GM19397 (cell line): ENCODE data around the gene DVL2.

ENCODE experiments used
- ATAC-seq: cut with Tn5 transposase; IDR thresholded peaks from one replicate; pipeline ENCODE4 v1.9.1; 2021; ENCODE audit warnings: mild to moderate bottlenecking, moderate library complexity; ENCODE audit not compliant: unreplicated experiment

DVL2 gene

GRCh38 chr17:7238420-7239090 is 4.2 kb upstream of the DVL2 start:
- ATAC-seq, result no peak

GRCh38 chr17:7237761-7238419 is 3.6 kb upstream of the DVL2 start:
- ATAC-seq, result no peak

DNA sequence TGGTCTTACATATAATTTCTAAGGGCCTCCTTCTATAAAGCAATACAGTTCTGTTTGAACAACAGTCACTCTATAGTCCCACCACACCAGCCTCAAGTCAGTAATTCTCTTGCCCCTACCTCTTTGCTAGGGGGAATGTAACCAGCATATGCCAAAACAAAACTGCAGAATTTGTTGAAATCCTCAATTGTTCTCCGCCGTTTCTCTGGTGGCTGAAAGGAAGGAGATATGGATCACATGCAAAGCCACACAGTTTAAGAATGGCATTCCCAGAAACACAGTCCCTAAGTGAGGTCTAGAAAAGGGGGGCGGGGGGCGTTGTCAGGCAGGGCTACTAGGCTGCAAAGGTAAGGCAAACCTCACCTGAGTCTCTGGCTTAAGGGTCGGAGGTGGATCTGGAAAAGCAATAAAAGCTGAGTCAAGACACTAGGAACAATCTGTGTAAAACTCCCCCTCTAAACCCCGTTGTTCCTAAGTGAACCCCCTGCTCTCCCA is 3.0 kb upstream of the DVL2 start:
- ATAC-seq, result no peak

GRCh38 chr17:7236808-7237207 is 2.5 kb upstream of the DVL2 start:
- no peak for ATAC-seq

- no peak for ATAC-seq
These were observed 1.7 kb upstream of the DVL2 start for GRCh38 chr17:7235693-7236665.

- ATAC-seq, result no peak
These were observed 625 bp downstream of the DVL2 start for GRCh38 chr17:7233701-7234082.

GRCh38 chr17:7232114-7232513 is 2.2 kb downstream of the DVL2 start:
- ATAC-seq, result no peak

DNA sequence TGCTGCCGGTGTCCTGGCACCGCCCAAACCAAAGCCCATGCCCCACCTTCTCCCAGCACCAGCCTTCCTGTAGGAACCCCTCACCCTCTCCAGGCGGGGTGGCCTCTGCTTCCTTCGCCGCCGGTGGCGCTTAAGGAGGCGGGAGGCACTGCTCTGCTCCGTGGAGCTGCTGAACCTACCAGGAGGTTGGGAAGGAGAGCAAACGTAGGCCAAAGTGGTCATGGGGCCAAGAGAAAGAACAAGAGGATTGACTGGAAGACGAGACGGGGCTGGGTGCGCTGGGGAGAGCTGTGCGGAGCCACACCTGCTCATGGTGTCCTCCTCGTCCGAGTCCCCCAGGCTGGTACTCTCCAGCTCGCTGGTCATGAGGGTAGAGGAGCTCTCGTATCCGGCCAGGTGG is 4.8 kb downstream of the DVL2 start:
- no peak for ATAC-seq

DNA sequence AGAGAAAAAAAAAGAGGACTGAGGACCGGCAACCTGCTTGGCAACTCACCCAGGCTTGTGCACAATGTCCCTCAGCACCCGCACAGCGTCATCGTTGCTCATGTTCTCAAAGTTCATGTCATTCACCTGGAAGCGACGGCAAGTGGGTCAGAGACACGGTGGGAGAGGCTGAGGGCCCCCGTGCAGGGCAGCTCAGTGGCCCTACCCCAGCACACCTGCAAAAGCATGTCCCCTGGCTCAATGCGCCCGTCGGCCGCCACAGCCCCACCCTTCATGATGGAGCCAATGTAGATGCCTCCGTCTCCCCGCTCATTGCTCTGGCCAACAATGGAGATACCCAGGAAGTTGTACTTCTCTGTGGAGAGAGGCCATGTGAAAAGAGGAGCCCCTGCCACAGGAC is 5.4 kb downstream of the DVL2 start:
- no peak for ATAC-seq

DNA sequence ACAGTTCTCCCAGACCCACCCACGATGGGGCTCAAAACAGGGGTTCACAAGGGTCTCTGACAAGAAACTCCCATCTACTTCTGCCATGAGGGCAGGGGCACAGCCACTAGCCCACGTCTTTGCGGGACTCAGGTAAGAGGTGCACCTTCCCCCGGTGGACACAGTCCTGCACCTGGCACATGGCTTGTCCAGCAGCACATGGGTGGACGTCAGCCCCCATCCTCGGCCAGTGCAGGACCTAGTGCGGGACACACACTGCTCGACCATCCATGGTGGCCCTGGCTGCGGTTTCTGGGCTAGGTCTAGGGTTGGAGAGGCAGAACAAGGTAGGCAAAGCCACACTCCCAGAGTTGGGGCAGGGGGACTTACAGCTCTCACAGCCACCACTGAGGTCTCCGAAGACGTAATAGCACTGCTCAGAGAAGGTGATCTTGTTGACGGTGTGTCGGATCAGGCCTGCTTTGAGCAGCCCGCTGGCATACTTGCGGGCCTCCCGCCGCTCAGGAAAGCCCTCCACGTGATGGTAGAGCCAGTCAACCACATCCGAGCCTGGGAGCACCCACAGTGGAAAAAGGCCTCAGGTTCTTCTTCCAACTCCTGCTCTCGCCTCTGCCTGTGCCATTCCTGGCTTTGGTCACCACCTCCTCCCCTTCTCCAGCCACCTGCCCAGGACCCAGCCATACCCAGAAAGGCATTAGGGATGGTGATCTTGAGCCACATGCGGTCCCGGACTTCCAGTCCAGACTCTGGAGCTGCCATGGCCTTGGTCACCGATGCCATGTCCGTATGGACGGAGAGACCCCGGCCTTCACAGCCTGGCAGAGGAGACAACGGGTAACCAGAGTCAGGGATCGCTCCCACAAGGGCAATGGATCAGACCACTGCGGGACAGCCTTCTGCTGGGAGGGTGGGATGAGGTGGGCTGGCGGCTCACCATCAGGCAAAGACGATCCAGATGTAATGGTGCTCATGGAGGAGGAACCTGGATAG is 7.3 kb downstream of the DVL2 start:
- no peak for ATAC-seq

GRCh38 chr17:7225711-7226331 is 8.5 kb downstream of the DVL2 start:
- no peak for ATAC-seq

DNA sequence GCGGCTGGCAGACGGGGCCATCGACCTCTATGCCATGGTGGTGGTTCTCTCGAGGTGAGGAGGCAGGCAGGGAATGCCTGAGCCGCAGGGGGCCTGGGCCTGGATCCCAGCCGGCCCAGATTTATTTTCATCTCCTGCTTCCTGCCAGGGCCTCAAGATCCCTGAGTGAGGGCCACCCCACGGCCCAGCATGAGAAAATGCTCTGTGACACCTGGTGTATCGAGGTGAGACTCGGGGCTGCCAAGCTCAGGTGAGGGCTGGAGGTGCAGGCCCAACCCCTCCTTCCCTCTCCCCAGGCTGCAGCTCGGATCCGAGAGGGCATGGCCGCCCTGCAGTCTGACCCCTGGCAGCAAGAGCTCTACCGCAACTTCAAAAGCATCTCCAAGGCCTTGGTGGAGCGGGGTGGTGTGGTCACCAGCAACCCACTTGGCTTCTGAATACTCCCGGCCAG is 9.6 kb downstream of the DVL2 start:
- ATAC-seq, result no peak

GRCh38 chr17:7224110-7224509 is 10.2 kb downstream of the DVL2 start:
- no peak for ATAC-seq

- ATAC-seq, result no peak
These were observed 10.9 kb downstream of the DVL2 start for GRCh38 chr17:7223375-7223774.

- ATAC-seq, result no peak
These were observed 11.4 kb downstream of the DVL2 start for GRCh38 chr17:7222972-7223292.

- ATAC-seq, result no peak
These were observed 12.0 kb downstream of the DVL2 start for GRCh38 chr17:7222093-7222971.

DNA sequence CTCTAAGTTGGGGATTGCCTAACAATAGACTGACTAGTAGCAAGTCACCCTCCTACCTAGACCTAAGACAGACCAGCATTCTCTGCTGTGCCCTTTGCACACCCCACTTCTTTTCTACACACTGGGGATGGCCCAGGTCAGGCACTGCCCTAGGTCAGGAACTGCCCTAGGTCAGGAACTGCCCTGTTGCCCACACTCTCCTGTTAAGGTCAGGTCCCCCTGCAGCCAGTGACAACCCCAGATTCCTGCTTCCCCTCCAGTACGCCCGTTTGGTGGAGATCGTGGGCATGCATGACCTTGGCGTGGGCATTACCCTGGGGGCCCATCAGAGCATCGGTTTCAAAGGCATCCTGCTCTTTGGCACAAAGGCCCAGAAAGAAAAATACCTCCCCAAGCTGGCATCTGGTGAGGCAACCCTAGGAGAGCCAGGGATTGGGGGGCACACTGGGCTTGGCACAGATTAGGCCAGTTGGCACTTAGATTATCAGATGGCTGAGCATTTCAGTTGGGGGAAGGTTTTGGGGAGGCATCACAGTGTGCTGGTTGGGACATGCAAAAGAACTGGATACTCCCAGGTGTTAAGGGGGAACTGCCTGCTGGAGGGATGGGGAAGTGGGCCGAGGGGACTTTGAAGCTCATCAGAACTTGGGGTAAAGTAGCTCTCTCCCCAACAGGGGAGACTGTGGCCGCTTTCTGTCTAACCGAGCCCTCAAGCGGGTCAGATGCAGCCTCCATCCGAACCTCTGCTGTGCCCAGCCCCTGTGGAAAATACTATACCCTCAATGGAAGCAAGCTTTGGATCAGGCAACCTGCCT is 12.8 kb downstream of the DVL2 start:
- ATAC-seq, result no peak

DNA sequence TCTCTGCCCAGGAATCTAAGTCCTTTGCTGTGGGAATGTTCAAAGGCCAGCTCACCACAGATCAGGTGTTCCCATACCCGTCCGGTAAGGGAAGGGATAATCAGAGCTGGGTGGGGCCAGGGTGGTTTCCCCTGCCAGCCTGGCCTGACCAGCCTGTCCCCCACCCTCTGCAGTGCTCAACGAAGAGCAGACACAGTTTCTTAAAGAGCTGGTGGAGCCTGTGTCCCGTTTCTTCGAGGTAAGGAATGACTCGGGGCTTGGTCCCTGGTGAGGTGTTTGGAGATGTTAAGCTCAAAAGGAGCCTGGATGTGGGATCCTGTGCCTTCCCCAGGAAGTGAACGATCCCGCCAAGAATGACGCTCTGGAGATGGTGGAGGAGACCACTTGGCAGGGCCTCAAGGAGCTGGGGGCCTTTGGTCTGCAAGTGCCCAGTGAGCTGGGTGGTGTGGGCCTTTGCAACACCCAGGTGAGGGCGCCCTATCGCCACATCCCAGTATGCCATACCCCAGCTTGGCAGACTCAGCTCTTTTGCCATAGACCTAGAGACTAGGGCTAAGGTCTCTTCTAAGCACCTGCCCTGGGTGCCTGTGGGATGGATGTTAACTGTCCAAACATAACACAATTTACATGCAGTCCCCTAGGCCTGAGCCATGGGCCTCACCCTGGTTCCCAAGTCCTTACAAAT is 13.6 kb downstream of the DVL2 start:
- no peak for ATAC-seq
